ENCODE measurements around the gene SSTR3. TPM values are rescaled to one million over a fixed set of nuclear protein-coding genes. Genes with fewer than 3 reads are reported as not detected.

SSTR3 gene
- total RNA-seq, 2 experiments from 2014 or later = 28.1 to 28.6 TPM

GRCh38 chr22:37179622-37180420 lies 32.5 kb downstream of the SSTR3 start:
- H3K36me3 Mint-ChIP-seq (ENCODE audit: low read depth) = no peaks in the 10 kb centered on the region
- no peak overlapping the region for H3K4me3 Mint-ChIP-seq
- intact Hi-C loops (cut with micrococcal nuclease) = no loop called here
- no peak for DNase-seq
- no peaks in the 10 kb centered on the region for H3K9me3 Mint-ChIP-seq
- H3K4me1 Mint-ChIP-seq (ENCODE audit: low read depth) = peaks cover 12% of the 10 kb centered on the region
- no peaks in the 10 kb centered on the region for H3K27me3 Mint-ChIP-seq (ENCODE audit: low read depth)
- CTCF ChIA-PET = interaction anchor here (1.3 kb wide), 1 partner anchor 18 kb away, joined by 3 read pairs; no protein-coding TSS in a partner anchor
- no peak overlapping the region for H3K27ac Mint-ChIP-seq

GRCh38 chr22:37179126-37179470 lies 33.2 kb downstream of the SSTR3 start:
- no peak overlapping the region for H3K4me3 Mint-ChIP-seq
- H3K4me1 Mint-ChIP-seq (ENCODE audit: low read depth) = peaks cover 12% of the 10 kb centered on the region
- intact Hi-C loops (cut with micrococcal nuclease) = no loop called here
- H3K27me3 Mint-ChIP-seq (ENCODE audit: low read depth) = no peaks in the 10 kb centered on the region
- no peaks in the 10 kb centered on the region for H3K9me3 Mint-ChIP-seq
- CTCF ChIA-PET = no interaction called here
- H3K27ac Mint-ChIP-seq = no peak overlapping the region
- no peak for DNase-seq
- no peaks in the 10 kb centered on the region for H3K36me3 Mint-ChIP-seq (ENCODE audit: low read depth)

DNA sequence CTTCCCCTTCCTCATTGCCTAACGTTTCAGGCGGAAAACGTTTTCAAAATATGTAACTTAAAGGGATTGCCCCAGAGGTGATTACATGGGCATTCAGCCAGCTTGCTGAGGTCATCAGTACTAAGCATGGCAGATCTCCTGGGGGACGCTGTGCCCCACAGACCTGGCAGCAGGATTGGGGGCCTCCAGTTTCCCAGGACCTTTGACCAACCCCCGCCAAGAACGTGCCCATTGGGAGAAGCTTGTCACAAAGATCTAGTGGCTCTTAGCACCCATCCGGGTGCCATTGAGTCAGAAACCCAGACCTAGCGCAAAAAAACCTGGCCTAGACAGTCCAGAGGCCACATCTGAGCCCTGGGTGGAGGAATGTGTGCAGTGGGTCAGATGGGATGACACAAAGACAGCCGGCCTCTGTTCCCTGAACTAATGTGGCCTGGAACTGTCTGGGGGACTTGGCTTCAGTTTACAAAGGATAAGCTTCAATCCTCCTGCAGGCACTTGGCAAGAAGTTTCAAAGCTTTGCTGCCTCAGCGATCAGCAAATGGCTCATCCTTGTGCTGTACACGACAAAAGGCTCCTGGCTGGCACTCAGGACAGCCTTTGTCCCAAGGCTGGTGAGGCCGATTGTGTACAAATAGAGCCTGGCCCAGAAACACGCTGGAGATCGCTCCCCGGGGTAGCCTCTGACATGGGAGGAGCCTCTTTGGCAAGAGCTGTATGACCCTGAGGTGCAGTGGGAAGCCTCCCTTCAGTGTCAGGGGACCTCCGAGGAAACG lies 33.7 kb downstream of the SSTR3 start:
- H3K4me3 Mint-ChIP-seq = no peak overlapping the region
- H3K27ac Mint-ChIP-seq = no peak overlapping the region
- DNase-seq = no peak
- no peaks in the 10 kb centered on the region for H3K36me3 Mint-ChIP-seq (ENCODE audit: low read depth)
- intact Hi-C loops (cut with micrococcal nuclease) = no loop called here
- CTCF ChIA-PET = interaction anchor here (3.6 kb wide), 1 partner anchor 12 kb away, joined by 14 read pairs; no protein-coding TSS in a partner anchor
- no peaks in the 10 kb centered on the region for H3K9me3 Mint-ChIP-seq
- no peaks in the 10 kb centered on the region for H3K27me3 Mint-ChIP-seq (ENCODE audit: low read depth)
- peaks cover 12% of the 10 kb centered on the region for H3K4me1 Mint-ChIP-seq (ENCODE audit: low read depth)

DNA sequence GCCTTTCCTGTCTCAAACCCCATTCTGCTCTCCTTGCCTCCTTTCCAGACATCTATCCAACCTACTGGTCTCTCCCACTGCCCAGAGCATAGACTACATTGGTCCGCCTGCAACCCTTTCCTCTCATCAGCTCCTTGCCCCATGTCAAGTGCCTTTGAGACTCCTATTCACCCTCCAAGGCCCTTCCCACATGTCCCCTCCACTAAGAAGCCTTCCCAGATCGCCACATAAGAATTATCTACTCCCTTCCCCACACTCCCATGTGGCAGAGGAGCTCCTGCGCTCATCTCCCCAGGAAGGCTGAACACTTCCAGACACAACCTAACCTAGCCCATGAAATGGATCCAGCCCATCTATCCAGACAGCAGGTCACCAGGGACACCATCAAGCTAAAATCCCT lies 34.5 kb downstream of the SSTR3 start:
- H3K9me3 Mint-ChIP-seq = no peaks in the 10 kb centered on the region
- H3K36me3 Mint-ChIP-seq (ENCODE audit: low read depth) = no peaks in the 10 kb centered on the region
- H3K27me3 Mint-ChIP-seq (ENCODE audit: low read depth) = no peaks in the 10 kb centered on the region
- intact Hi-C loops (cut with micrococcal nuclease) = no loop called here
- H3K27ac Mint-ChIP-seq = no peak overlapping the region
- CTCF ChIA-PET = interaction anchor here (0.7 to 3.6 kb wide), 2 partner anchors 11 to 125 kb away, joined by 3 to 14 read pairs; no protein-coding TSS in a partner anchor
- no peak overlapping the region for H3K4me3 Mint-ChIP-seq
- H3K4me1 Mint-ChIP-seq (ENCODE audit: low read depth) = peaks cover 12% of the 10 kb centered on the region
- DNase-seq = no peak

- Mint-ChIP-seq H3K4me1 (ENCODE audit: low read depth) (peaks cover 12% of the 10 kb centered on the region), H3K4me3 (no peak overlapping the region), H3K36me3 (ENCODE audit: low read depth) (no peaks in the 10 kb centered on the region), H3K9me3 (no peaks in the 10 kb centered on the region), H3K27ac (no peak overlapping the region), H3K27me3 (ENCODE audit: low read depth) (no peaks in the 10 kb centered on the region)
- DNase-seq = no peak
- CTCF ChIA-PET = interaction anchor here (0.7 to 3.6 kb wide), 2 partner anchors 11 to 125 kb away, joined by 3 to 14 read pairs; no protein-coding TSS in a partner anchor
- intact Hi-C loops (cut with micrococcal nuclease) = no loop called here
Observed at GRCh38 chr22:37177221-37177620, 35.1 kb downstream of the SSTR3 start.

GRCh38 chr22:37176464-37177061 lies 35.7 kb downstream of the SSTR3 start:
- no peaks in the 10 kb centered on the region for H3K9me3 Mint-ChIP-seq
- peaks cover 12% of the 10 kb centered on the region for H3K4me1 Mint-ChIP-seq (ENCODE audit: low read depth)
- CTCF ChIA-PET = interaction anchor here (3.6 kb wide), 1 partner anchor 10 kb away, joined by 14 read pairs; no protein-coding TSS in a partner anchor
- intact Hi-C loops (cut with micrococcal nuclease) = no loop called here
- no peaks in the 10 kb centered on the region for H3K36me3 Mint-ChIP-seq (ENCODE audit: low read depth)
- H3K27ac Mint-ChIP-seq = no peak overlapping the region
- no peak overlapping the region for H3K4me3 Mint-ChIP-seq
- H3K27me3 Mint-ChIP-seq (ENCODE audit: low read depth) = no peaks in the 10 kb centered on the region
- DNase-seq = no peak

DNA sequence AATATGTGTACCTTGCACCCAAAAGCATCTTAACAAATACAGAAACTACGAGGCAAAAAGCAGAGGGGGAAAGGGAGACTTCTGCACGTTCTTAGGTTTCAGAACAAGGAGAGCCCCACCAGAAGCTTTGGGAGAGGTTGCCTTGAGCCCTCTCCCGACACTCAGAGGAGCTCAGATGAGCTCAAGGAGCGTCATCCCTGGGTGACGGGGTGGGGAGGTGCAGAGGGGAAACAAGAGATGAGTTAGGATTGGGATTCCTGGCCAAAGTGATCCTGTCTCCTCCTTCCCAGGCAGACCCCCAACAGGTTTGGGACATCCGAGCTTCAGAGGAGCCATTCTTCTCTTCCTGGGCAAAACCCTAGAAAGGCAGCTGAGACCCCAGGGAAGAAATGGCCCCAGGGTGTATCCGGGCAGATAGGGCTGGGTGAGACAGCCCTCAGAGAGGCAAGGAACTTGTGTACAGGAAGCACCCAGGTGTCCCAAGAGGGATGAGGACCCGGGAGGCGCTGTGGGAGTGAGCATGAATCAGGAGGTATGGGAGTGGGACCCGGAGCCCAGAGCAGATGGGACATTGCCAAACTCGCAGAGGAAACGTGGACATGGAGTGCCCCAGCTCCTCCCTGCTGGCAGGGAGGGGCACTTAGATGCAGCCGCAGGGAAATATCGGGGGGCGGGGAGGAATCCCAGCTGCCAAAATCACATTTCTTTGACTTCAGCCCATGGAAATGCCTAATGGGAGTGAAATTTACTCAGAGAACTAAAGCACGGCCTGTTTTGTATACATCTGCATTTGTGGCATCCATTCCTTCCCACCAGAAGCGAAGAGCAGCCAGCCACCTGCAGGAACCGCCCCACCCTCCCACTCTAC lies 36.6 kb downstream of the SSTR3 start:
- Mint-ChIP-seq H3K27me3 (ENCODE audit: low read depth) (no peaks in the 10 kb centered on the region), H3K4me1 (ENCODE audit: low read depth) (peaks cover 12% of the 10 kb centered on the region), H3K36me3 (ENCODE audit: low read depth) (no peaks in the 10 kb centered on the region), H3K9me3 (no peaks in the 10 kb centered on the region), H3K4me3 (no peak overlapping the region), H3K27ac (peak overlapping the region; percentile 10)
- CTCF ChIA-PET = interaction anchor here (3.6 kb wide), 1 partner anchor 9 kb away, joined by 14 read pairs; no protein-coding TSS in a partner anchor
- intact Hi-C loops (cut with micrococcal nuclease) = no loop called here
- DNase-seq = no peak

DNA sequence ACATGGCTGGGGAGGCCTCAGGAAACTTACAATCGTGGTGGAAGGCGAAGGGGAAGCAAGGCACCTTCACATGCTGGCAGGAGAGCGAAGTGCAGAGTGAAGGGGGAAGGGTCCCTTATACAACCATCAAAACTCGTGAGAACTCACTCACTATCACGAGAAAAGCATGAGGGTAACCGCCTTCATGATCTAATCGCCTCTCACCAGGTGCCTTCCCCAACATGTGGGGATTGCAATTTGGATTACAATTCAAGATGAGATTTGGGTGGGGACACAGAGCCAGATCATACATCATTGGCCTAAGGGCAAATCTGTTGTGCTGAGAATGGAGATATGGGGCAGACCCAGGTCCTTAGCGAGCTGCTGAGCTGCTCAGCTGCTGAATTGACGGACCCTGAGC lies 37.3 kb downstream of the SSTR3 start:
- CTCF ChIA-PET = interaction anchor here (3.6 kb wide), 1 partner anchor 9 kb away, joined by 14 read pairs; no protein-coding TSS in a partner anchor
- Mint-ChIP-seq H3K9me3 (no peaks in the 10 kb centered on the region), H3K4me1 (ENCODE audit: low read depth) (peaks cover 15% of the 10 kb centered on the region), H3K27me3 (ENCODE audit: low read depth) (no peaks in the 10 kb centered on the region), H3K36me3 (ENCODE audit: low read depth) (no peaks in the 10 kb centered on the region), H3K27ac (no peak overlapping the region), H3K4me3 (no peak overlapping the region)
- DNase-seq = no peak
- intact Hi-C loops (cut with micrococcal nuclease) = no loop called here

DNA sequence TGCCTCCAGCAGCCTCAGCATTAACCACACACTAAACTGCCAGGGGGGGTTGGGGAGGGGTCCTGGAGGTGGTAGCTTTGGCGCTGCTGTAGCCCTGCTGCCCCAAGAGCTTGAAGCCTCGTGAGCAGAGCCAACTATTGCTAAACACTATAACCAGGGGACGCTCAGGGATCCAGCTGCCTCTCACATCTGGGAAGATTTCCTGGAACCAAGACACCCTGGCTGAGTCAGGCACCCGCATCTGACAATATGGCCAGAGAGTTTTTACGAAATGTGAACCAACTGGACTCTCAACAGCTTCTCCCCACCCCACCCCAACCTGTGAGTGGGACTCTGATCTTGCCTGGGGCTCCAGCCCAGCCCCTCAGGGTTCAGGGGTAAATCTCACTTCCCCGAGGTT lies 38.6 kb downstream of the SSTR3 start:
- H3K27me3 Mint-ChIP-seq (ENCODE audit: low read depth) = no peaks in the 10 kb centered on the region
- H3K27ac Mint-ChIP-seq = no peak overlapping the region
- intact Hi-C loops (cut with micrococcal nuclease) = no loop called here
- H3K36me3 Mint-ChIP-seq (ENCODE audit: low read depth) = no peaks in the 10 kb centered on the region
- DNase-seq = no peak
- CTCF ChIA-PET = interaction anchor here (1.9 kb wide), 1 partner anchor 24 kb away, joined by 5 read pairs; no protein-coding TSS in a partner anchor
- H3K4me3 Mint-ChIP-seq = no peak overlapping the region
- H3K9me3 Mint-ChIP-seq = no peaks in the 10 kb centered on the region
- peaks cover 25% of the 10 kb centered on the region for H3K4me1 Mint-ChIP-seq (ENCODE audit: low read depth)

DNA sequence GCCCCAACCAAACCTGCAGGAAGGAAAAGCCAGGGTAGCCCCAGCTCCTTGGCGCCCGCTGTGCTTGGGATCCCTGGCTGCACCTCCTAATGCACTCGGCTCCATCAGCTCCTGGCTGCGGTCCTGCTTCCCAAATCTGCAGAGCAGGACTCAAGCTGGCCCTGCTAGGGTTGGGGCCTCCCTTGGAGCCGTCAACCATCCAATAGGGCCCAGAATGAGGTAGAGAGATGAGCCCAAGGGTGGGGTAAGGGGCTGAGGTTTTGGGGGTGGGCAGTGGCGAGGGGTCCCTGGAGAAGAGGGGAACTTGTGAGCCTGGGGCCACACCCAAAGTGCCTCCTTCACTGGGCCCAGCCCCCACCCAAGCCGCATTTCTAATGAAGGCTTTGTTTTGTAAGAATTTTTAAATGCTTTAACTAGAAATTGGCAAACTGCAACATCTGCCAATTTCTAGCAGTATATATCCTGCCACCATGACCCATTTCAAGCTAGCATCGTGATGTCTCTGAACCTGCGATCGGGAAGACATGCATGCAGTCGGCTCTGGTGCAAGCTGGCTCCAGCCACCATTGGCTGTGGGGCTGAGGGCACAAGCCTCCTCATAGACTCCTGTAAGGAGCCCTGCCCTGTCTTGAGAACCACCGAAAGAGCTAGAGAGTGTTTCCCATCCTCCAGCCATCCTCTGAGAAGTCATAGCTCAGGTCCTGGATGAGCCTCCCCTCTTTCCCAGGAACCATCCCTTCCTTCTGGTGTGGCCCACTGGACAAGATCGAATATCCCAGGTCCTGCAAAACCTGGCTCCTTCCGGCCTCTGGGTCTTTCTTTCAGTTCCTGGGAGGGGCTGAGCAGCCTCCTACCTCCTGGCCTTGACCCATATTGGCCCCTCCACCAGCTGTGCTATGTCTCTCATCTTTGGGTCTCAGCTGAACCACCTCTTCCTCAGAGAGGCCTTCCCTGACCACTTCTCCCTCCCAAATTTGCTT lies 39.7 kb downstream of the SSTR3 start:
- Mint-ChIP-seq H3K27ac (no peak overlapping the region), H3K36me3 (ENCODE audit: low read depth) (no peaks in the 10 kb centered on the region), H3K9me3 (no peaks in the 10 kb centered on the region), H3K4me3 (no peak overlapping the region), H3K27me3 (ENCODE audit: low read depth) (no peaks in the 10 kb centered on the region), H3K4me1 (ENCODE audit: low read depth) (peaks cover 33% of the 10 kb centered on the region)
- intact Hi-C loops (cut with micrococcal nuclease) = no loop called here
- DNase-seq = no peak
- CTCF ChIA-PET = interaction anchor here (0.7 to 1.9 kb wide), 3 partner anchors 10 to 33 kb away, joined by 4 to 10 read pairs (median 5); no protein-coding TSS in a partner anchor

GRCh38 chr22:37171662-37172061 lies 40.6 kb downstream of the SSTR3 start:
- no peak for DNase-seq
- CTCF ChIA-PET = interaction anchor here (1.7 kb wide), 1 partner anchor 9 kb away, joined by 10 read pairs; no protein-coding TSS in a partner anchor
- no peaks in the 10 kb centered on the region for H3K9me3 Mint-ChIP-seq
- intact Hi-C loops (cut with micrococcal nuclease) = no loop called here
- no peak overlapping the region for H3K4me3 Mint-ChIP-seq
- H3K4me1 Mint-ChIP-seq (ENCODE audit: low read depth) = peaks cover 38% of the 10 kb centered on the region
- H3K27ac Mint-ChIP-seq = no peak overlapping the region
- H3K36me3 Mint-ChIP-seq (ENCODE audit: low read depth) = no peaks in the 10 kb centered on the region
- no peaks in the 10 kb centered on the region for H3K27me3 Mint-ChIP-seq (ENCODE audit: low read depth)
